ENCODE measurements around the gene GJB1. TPM values are rescaled to one million over a fixed set of nuclear protein-coding genes. Genes with fewer than 3 reads are reported as not detected.

The GJB1 gene
- total RNA-seq, 1 donor, result not detected

DNA sequence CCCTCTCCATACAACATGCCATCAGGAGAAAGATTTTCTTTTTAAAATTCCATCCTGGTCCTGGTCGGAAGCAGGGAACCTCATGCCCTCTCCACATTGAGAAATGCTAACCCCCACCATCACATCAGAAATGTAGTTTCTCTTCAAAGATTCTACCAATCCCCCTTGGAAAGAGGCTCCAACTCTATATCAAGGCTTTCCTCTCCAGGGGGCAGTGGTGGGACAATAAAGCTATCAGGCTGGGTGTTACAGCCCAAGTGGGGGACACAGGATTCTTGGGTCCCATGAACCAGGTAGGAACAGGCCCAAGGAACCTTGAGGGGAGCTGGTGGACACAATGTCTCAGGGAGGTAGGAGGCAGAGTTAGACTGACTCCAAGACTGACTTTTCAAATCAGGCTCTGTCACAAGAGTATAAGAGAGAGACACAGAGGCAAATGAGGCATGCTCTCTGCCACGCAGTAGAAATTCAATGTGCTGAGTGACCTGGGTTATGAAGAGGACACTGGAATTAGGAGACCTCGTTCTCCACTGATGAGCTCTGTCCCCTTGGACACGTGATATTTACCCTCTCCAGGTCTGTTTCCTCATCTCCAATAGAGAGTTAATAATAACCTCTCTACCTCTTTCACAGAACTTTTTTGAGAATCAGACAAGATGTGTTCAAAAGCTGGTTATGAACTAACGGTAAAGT is 4.5 kb downstream of the GJB1 start:
- no peaks in the 10 kb centered on the region for H3K79me2 ChIP-seq (ENCODE audit: insufficient read depth, low read length)
- H3K27ac ChIP-seq (ENCODE audit: low read depth, low read length), result no peak overlapping the region
- no peak overlapping the region for H2AFZ ChIP-seq (ENCODE audit: low read length)
- no peaks in the 10 kb centered on the region for H3K9me3 ChIP-seq (ENCODE audit: low read depth, low read length)
- DNase-seq (ENCODE audit: insufficient read length, low spot score, missing footprints), result peak; percentile 19
- no peak overlapping the region for H3K4me2 ChIP-seq (ENCODE audit: insufficient read depth, low read length)
- TF ChIP-seq, protein P1, sequence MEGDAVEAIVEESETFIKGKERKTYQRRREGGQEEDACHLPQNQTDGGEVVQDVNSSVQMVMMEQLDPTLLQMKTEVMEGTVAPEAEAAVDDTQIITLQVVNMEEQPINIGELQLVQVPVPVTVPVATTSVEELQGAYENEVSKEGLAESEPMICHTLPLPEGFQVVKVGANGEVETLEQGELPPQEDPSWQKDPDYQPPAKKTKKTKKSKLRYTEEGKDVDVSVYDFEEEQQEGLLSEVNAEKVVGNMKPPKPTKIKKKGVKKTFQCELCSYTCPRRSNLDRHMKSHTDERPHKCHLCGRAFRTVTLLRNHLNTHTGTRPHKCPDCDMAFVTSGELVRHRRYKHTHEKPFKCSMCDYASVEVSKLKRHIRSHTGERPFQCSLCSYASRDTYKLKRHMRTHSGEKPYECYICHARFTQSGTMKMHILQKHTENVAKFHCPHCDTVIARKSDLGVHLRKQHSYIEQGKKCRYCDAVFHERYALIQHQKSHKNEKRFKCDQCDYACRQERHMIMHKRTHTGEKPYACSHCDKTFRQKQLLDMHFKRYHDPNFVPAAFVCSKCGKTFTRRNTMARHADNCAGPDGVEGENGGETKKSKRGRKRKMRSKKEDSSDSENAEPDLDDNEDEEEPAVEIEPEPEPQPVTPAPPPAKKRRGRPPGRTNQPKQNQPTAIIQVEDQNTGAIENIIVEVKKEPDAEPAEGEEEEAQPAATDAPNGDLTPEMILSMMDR (IDR thresholded peaks at IDR 0.05; ENCODE audit: extremely low read depth, low read depth, low read length), result no peak
- H3K36me3 ChIP-seq (ENCODE audit: insufficient read depth, low read length), result no peaks in the 10 kb centered on the region
- peaks cover 3% of the 10 kb centered on the region for H3K27me3 ChIP-seq (ENCODE audit: insufficient read depth, low read length)
- no peak overlapping the region for H3K4me3 ChIP-seq (ENCODE audit: insufficient read depth, low read length)
- no peaks in the 10 kb centered on the region for H3K4me1 ChIP-seq (ENCODE audit: insufficient read depth, low read length)
- H4K20me1 ChIP-seq (ENCODE audit: insufficient read depth, low read length), result no peaks in the 10 kb centered on the region

DNA sequence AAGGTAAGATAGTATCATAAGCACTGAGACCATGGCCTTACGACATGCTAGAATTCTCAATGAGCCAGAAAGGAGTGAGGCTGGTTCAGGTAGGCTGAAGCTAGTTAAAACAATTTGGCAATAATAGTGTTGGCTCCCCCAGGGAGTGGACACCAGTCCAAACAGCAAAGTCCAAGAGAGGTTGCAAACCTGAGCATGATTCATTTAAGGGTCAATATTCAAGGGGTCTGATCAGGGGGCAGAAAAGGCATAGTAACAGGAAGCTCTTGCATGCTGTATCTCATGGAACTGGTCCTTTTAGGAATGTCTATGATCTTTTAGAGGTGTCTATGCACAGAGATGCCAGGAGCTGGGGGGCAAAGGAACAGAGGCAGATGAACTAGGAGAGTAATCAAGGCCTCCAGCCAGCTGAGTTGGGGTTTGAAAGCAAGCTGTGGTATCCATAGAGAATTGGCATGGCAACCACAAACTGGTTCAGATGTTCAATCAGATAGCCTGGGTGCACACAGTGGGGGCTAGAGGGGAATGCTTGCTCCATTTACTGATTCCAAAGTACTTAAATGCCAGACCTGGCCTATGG is 5.1 kb downstream of the GJB1 start:
- Histone ChIP-seq H3K79me2 (ENCODE audit: insufficient read depth, low read length) (no peaks in the 10 kb centered on the region), H3K4me1 (ENCODE audit: insufficient read depth, low read length) (no peaks in the 10 kb centered on the region), H4K20me1 (ENCODE audit: insufficient read depth, low read length) (no peaks in the 10 kb centered on the region), H3K4me3 (ENCODE audit: insufficient read depth, low read length) (no peak overlapping the region), H3K27me3 (ENCODE audit: insufficient read depth, low read length) (peaks cover 3% of the 10 kb centered on the region), H3K27ac (ENCODE audit: low read depth, low read length) (no peak overlapping the region), H3K9me3 (ENCODE audit: low read depth, low read length) (no peaks in the 10 kb centered on the region), H3K36me3 (ENCODE audit: insufficient read depth, low read length) (no peaks in the 10 kb centered on the region), H2AFZ (ENCODE audit: low read length) (no peak overlapping the region), H3K4me2 (ENCODE audit: insufficient read depth, low read length) (no peak overlapping the region)
- DNase-seq (ENCODE audit: insufficient read length, low spot score, missing footprints), result peak; percentile 78
- TF ChIP-seq, protein P1 (IDR thresholded peaks at IDR 0.05; ENCODE audit: extremely low read depth, low read depth, low read length), result no peak

DNA sequence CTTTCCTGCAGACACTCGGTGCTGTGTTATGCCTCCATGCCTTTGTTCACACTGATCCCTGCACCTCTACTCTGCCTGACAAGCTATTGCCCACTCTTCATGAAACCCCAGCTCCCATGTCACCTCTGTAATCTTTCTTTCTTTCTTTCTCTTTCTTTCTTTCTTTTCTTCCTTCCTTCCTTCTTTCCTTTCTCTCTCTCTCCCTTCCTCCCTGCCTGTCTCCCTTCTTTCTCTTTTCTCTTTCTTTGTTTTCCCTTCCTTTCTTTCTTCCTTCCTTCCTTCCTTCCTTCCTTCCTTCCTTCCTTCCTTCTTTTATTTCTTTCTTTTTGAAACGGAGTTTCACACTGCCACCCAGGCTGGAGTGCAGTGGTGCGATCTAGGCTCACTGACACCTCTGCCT is 12.5 kb downstream of the GJB1 start:
- DNase-seq (ENCODE audit: insufficient read length, low spot score, missing footprints), result no peak
- Histone ChIP-seq H3K79me2 (ENCODE audit: insufficient read depth, low read length) (no peaks in the 10 kb centered on the region), H3K27me3 (ENCODE audit: insufficient read depth, low read length) (no peaks in the 10 kb centered on the region), H3K9me3 (ENCODE audit: low read depth, low read length) (no peaks in the 10 kb centered on the region), H4K20me1 (ENCODE audit: insufficient read depth, low read length) (no peaks in the 10 kb centered on the region), H3K36me3 (ENCODE audit: insufficient read depth, low read length) (no peaks in the 10 kb centered on the region), H2AFZ (ENCODE audit: low read length) (no peak overlapping the region), H3K4me3 (ENCODE audit: insufficient read depth, low read length) (no peak overlapping the region), H3K4me1 (ENCODE audit: insufficient read depth, low read length) (no peaks in the 10 kb centered on the region), H3K27ac (ENCODE audit: low read depth, low read length) (no peak overlapping the region), H3K4me2 (ENCODE audit: insufficient read depth, low read length) (no peak overlapping the region)
- TF ChIP-seq, protein P1 (IDR thresholded peaks at IDR 0.05; ENCODE audit: extremely low read depth, low read depth, low read length), result no peak

DNA sequence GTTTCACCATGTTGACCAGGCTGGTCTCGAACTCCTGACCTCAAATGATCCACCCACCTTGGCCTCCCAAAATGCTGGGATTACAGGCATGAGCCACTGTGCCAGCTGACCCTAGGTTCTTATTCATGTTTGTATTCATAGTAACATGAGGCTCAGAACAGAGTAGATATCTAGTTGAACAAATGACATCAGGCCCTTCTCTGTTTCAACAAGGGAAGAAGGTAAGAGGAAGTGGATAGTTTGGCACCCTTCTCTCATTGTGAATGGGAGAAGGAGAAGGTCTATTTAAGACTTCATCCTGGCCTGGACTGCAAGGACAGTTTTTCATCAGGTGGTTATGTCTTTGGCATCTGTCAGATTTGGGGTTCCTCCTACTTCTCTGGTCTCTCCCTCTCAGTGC is 13.8 kb downstream of the GJB1 start:
- Histone ChIP-seq H3K4me2 (ENCODE audit: insufficient read depth, low read length) (no peak overlapping the region), H4K20me1 (ENCODE audit: insufficient read depth, low read length) (no peaks in the 10 kb centered on the region), H3K79me2 (ENCODE audit: insufficient read depth, low read length) (no peaks in the 10 kb centered on the region), H2AFZ (ENCODE audit: low read length) (no peak overlapping the region), H3K36me3 (ENCODE audit: insufficient read depth, low read length) (peaks cover 2% of the 10 kb centered on the region), H3K27me3 (ENCODE audit: insufficient read depth, low read length) (no peaks in the 10 kb centered on the region), H3K4me3 (ENCODE audit: insufficient read depth, low read length) (no peak overlapping the region), H3K4me1 (ENCODE audit: insufficient read depth, low read length) (no peaks in the 10 kb centered on the region), H3K9me3 (ENCODE audit: low read depth, low read length) (no peaks in the 10 kb centered on the region), H3K27ac (ENCODE audit: low read depth, low read length) (no peak overlapping the region)
- TF ChIP-seq, protein P1 (IDR thresholded peaks at IDR 0.05; ENCODE audit: extremely low read depth, low read depth, low read length), result no peak
- no peak for DNase-seq (ENCODE audit: insufficient read length, low spot score, missing footprints)

Data from osteoblast (primary cell).